Naive thymus-derived CD4-positive, alpha-beta T cell (primary cell): ENCODE results near the gene PRSS33. TPM values are rescaled to one million over a fixed set of nuclear protein-coding genes. Genes with fewer than 3 reads are reported as not detected.

Experiments
- ATAC-seq: fragments of 150-1000 bp; cut with Tn5 transposase; 2 replicates; pipeline ENCODE4 v1.10.0; 2021; ENCODE audit warnings: mild to moderate bottlenecking, moderate library complexity
- CTCF ChIA-PET: fragments of 350-600 bp; sonication (Branson Sonifier 250); formaldehyde crosslinking; loops from one replicate; lab custom pipeline; 2021; ENCODE audit warnings: antibody characterized with exemption; lab: Charles Lee
- POLR2A ChIA-PET: fragments of 350-600 bp; sonication (Branson Sonifier 250); formaldehyde crosslinking; loops from one replicate; lab custom pipeline; 2021; ENCODE audit warnings: antibody characterized with exemption, inconsistent platforms; lab: Charles Lee
- DNase-seq, 9 donors: peaks; one replicate each; pipeline versions ENCODE4 v3.0.0 to v3.0.0-alpha.2; 2020 to 2022; ENCODE audit warnings: mixed read lengths in 1 of 9
- H3K27ac ChIP-seq: one replicate; pipeline ENCODE4 v1.7.0; 2013; ENCODE audit warnings: mild to moderate bottlenecking, low read depth, low read length, moderate library complexity
- H3K27me3 ChIP-seq, 2 donors: one replicate each; pipeline ENCODE4 v1.7.0; 2013; ENCODE audit warnings: low read length in 2 of 2, mild to moderate bottlenecking in 2 of 2, moderate library complexity in 2 of 2; ENCODE audit not compliant: control insufficient read depth in 2 of 2, insufficient read depth in 2 of 2
- H3K36me3 ChIP-seq, 3 experiments: 1 replicate in 2 of 3; 2 replicates in 1 of 3; pipeline ENCODE4 v1.7.0; 2013; ENCODE audit warnings: low read length in 3 of 3, mild to moderate bottlenecking in 3 of 3, moderate library complexity in 1 of 3; ENCODE audit not compliant: insufficient read depth in 3 of 3, control insufficient read depth in 2 of 3
- H3K4me1 ChIP-seq, 2 donors: one replicate each; pipeline ENCODE4 v1.7.0; 2013; ENCODE audit warnings: low read length in 2 of 2, mild to moderate bottlenecking in 2 of 2, moderate library complexity in 1 of 2; ENCODE audit not compliant: control insufficient read depth in 2 of 2, insufficient read depth in 2 of 2
- H3K4me3 ChIP-seq: 2 replicates; pipeline ENCODE4 v1.7.0; 2013; ENCODE audit warnings: mild to moderate bottlenecking, low read length
- H3K9me3 ChIP-seq, 3 experiments: 1 replicate in 2 of 3; 2 replicates in 1 of 3; pipeline ENCODE4 v1.7.0; 2013; ENCODE audit warnings: low read length in 3 of 3; ENCODE audit not compliant: control insufficient read depth in 2 of 3
- H3K27ac Mint-ChIP-seq, 9 donors: one replicate each; pipeline ENCODE4 v1.8.0; 2020 to 2022; ENCODE audit warnings: mixed read lengths in 9 of 9, mild to moderate bottlenecking in 8 of 9, moderate library complexity in 5 of 9, inconsistent platforms in 2 of 9
- H3K27me3 Mint-ChIP-seq, 5 donors: one replicate each; pipeline ENCODE4 v1.8.0; 2021 to 2022; ENCODE audit warnings: mixed read lengths in 5 of 5, mild to moderate bottlenecking in 1 of 5
- H3K36me3 Mint-ChIP-seq, 5 donors: one replicate each; pipeline ENCODE4 v1.8.0; 2020 to 2022; ENCODE audit warnings: mixed read lengths in 5 of 5, mild to moderate bottlenecking in 3 of 5, inconsistent platforms in 1 of 5
- H3K4me1 Mint-ChIP-seq, 7 donors: one replicate each; pipeline ENCODE4 v1.8.0; 2020 to 2022; ENCODE audit warnings: mixed read lengths in 7 of 7, mild to moderate bottlenecking in 3 of 7, inconsistent platforms in 1 of 7
- H3K4me3 Mint-ChIP-seq, 10 donors: one replicate each; pipeline ENCODE4 v1.8.0; 2020 to 2022; ENCODE audit warnings: mild to moderate bottlenecking in 10 of 10, mixed read lengths in 10 of 10, moderate library complexity in 6 of 10, inconsistent platforms in 2 of 10
- H3K9me3 Mint-ChIP-seq, 11 donors: one replicate each; pipeline ENCODE4 v1.8.0; 2020 to 2022; ENCODE audit warnings: mixed read lengths in 11 of 11, mild to moderate bottlenecking in 4 of 11, inconsistent platforms in 1 of 11, moderate library complexity in 1 of 11
- intact Hi-C, 2 donors: fragments of 100-400 bp; cut with micrococcal nuclease; formaldehyde crosslinking; loops; one replicate each; pipeline ENCODE4 v1.15.1; 2023
- polyA plus RNA-seq, 2 donors: library from polyadenylated mRNA; unstranded; fragments of 300-500 nt; fragmentation: Illumina TruSeq; gene quantifications; one replicate each; pipeline ENCODE4 v1.2.3, GENCODE V29; 2021
- total RNA-seq, 6 experiments: library from RNA in 5 of 6; stranded (reverse) in 5 of 6; gene quantifications; 1 replicate in 5 of 6; 2 replicates in 1 of 6; pipeline ENCODE4 v1.2.3 and lab custom pipeline; 2021 to 2026

PRSS33 gene
- total and polyA plus RNA-seq, 7 experiments from 2014 or later: 0.19 TPM; not detected in 6

- peaks cover 0 to 20% (median 0%) of the 10 kb centered on the region in 11 donors for H3K9me3 Mint-ChIP-seq
- ATAC-seq (no peak), DNase-seq (no peak)
- Histone ChIP-seq H3K4me3 (no peak overlapping the region), H3K27me3 (no peaks in the 10 kb centered on the region), H3K36me3 (peaks cover 61 to 100% (median 73%) of the 10 kb centered on the region in 3 experiments), H3K9me3 (no peaks in the 10 kb centered on the region), H3K4me1 (no peaks in the 10 kb centered on the region), H3K27ac (no peak overlapping the region)
- ChIA-PET CTCF (no interaction called here), POLR2A (interaction anchor here (0.6 to 3.2 kb wide), 5 partner anchors 8 to 366 kb away, joined by 4 to 20 read pairs (median 5); partner anchors contain the start of genes ELOB and SRRM2)
- peaks cover 13 to 76% (median 57%) of the 10 kb centered on the region in 5 donors for H3K36me3 Mint-ChIP-seq
- peak overlapping the region in 3 of 9 donors; percentile 24 to 84 (median 71) for H3K27ac Mint-ChIP-seq
- H3K4me1 Mint-ChIP-seq: peaks cover 2 to 23% (median 14%) of the 10 kb centered on the region in 7 donors
- intact Hi-C loops: no loop called here
- H3K4me3 Mint-ChIP-seq: no peak overlapping the region
- H3K27me3 Mint-ChIP-seq: no peaks in the 10 kb centered on the region
These were observed 20.1 kb downstream of the PRSS33 start for GRCh38 chr16:2767140-2767731.

GRCh38 chr16:2766430-2767139, 20.8 kb downstream of the PRSS33 start:
- H3K4me3 Mint-ChIP-seq: peak overlapping the region in 1 of 10 donors; percentile 21
- peaks cover 2 to 23% (median 15%) of the 10 kb centered on the region in 7 donors for H3K4me1 Mint-ChIP-seq
- no peak for DNase-seq
- H3K9me3 Mint-ChIP-seq: peaks cover 0 to 20% (median 0%) of the 10 kb centered on the region in 11 donors
- H3K27ac Mint-ChIP-seq: peak overlapping the region in 6 of 9 donors; percentile 20 to 71 (median 54)
- no peaks in the 10 kb centered on the region for H3K27me3 Mint-ChIP-seq
- Histone ChIP-seq H3K9me3 (no peaks in the 10 kb centered on the region), H3K4me1 (no peaks in the 10 kb centered on the region), H3K36me3 (peaks cover 64 to 100% (median 72%) of the 10 kb centered on the region in 3 experiments), H3K27ac (no peak overlapping the region), H3K4me3 (no peak overlapping the region), H3K27me3 (no peaks in the 10 kb centered on the region)
- ATAC-seq: no peak
- H3K36me3 Mint-ChIP-seq: peaks cover 13 to 78% (median 59%) of the 10 kb centered on the region in 5 donors
- CTCF ChIA-PET: no interaction called here
- intact Hi-C loops: loop anchor here in 1 of 2 donors (1.0 kb wide), 1 partner anchor 11 kb away; no protein-coding TSS in a partner anchor
- POLR2A ChIA-PET: interaction anchor here (0.6 to 3.2 kb wide), 5 partner anchors 9 to 367 kb away, joined by 4 to 20 read pairs (median 5); partner anchors contain the start of genes ELOB and SRRM2

GRCh38 chr16:2765462-2766404, 21.6 kb downstream of the PRSS33 start:
- Histone ChIP-seq H3K27ac (no peak overlapping the region), H3K36me3 (peaks cover 66 to 100% (median 66%) of the 10 kb centered on the region in 3 experiments), H3K4me3 (no peak overlapping the region), H3K27me3 (no peaks in the 10 kb centered on the region), H3K9me3 (no peaks in the 10 kb centered on the region), H3K4me1 (no peaks in the 10 kb centered on the region)
- intact Hi-C loops: loop anchor here in 1 of 2 donors (1.0 kb wide), 1 partner anchor 10 kb away; no protein-coding TSS in a partner anchor
- CTCF ChIA-PET: interaction anchor here (0.6 kb wide), 1 partner anchor 1204 kb away, joined by 3 read pairs; no protein-coding TSS in a partner anchor
- Mint-ChIP-seq H3K27me3 (no peaks in the 10 kb centered on the region), H3K36me3 (peaks cover 18 to 79% (median 68%) of the 10 kb centered on the region in 5 donors), H3K9me3 (peaks cover 0 to 23% (median 0%) of the 10 kb centered on the region in 11 donors), H3K4me1 (peaks cover 2 to 28% (median 19%) of the 10 kb centered on the region in 7 donors), H3K27ac (peak overlapping the region in 5 of 9 donors; percentile 20 to 78 (median 71)), H3K4me3 (peak overlapping the region in 4 of 10 donors; percentile 9 to 39 (median 18))
- no peak for ATAC-seq
- POLR2A ChIA-PET: interaction anchor here (1.5 to 3.2 kb wide), 2 partner anchors 12 to 13 kb away, joined by 3 to 10 read pairs; partner anchors contain the start of gene ELOB
- DNase-seq: no peak

- Histone ChIP-seq H3K27ac (no peak overlapping the region), H3K36me3 (peaks cover 64 to 100% (median 67%) of the 10 kb centered on the region in 3 experiments), H3K4me3 (no peak overlapping the region), H3K9me3 (no peaks in the 10 kb centered on the region), H3K27me3 (no peaks in the 10 kb centered on the region), H3K4me1 (no peaks in the 10 kb centered on the region)
- ATAC-seq (peak; percentile 21), DNase-seq (no peak)
- POLR2A ChIA-PET: interaction anchor here (1.5 kb wide), 1 partner anchor 14 kb away, joined by 3 read pairs; no protein-coding TSS in a partner anchor
- peaks cover 7 to 33% (median 26%) of the 10 kb centered on the region in 7 donors for H3K4me1 Mint-ChIP-seq
- peak overlapping the region in 1 of 10 donors; percentile 13 for H3K4me3 Mint-ChIP-seq
- H3K36me3 Mint-ChIP-seq: peaks cover 24 to 86% (median 78%) of the 10 kb centered on the region in 5 donors
- intact Hi-C loops: no loop called here
- peak overlapping the region in 3 of 9 donors; percentile 51 to 78 (median 59) for H3K27ac Mint-ChIP-seq
- CTCF ChIA-PET: interaction anchor here (0.6 kb wide), 1 partner anchor 1203 kb away, joined by 3 read pairs; no protein-coding TSS in a partner anchor
- H3K27me3 Mint-ChIP-seq: no peaks in the 10 kb centered on the region
- H3K9me3 Mint-ChIP-seq: peaks cover 0 to 21% (median 0%) of the 10 kb centered on the region in 11 donors
These were observed 22.6 kb downstream of the PRSS33 start for GRCh38 chr16:2764718-2765117.

GRCh38 chr16:2763173-2763572, 24.2 kb downstream of the PRSS33 start:
- intact Hi-C loops: no loop called here
- H3K4me1 Mint-ChIP-seq: peaks cover 11 to 43% (median 24%) of the 10 kb centered on the region in 7 donors
- Histone ChIP-seq H3K9me3 (no peaks in the 10 kb centered on the region), H3K27ac (no peak overlapping the region), H3K4me3 (no peak overlapping the region), H3K27me3 (no peaks in the 10 kb centered on the region), H3K36me3 (peaks cover 64 to 100% (median 73%) of the 10 kb centered on the region in 3 experiments), H3K4me1 (no peaks in the 10 kb centered on the region)
- H3K4me3 Mint-ChIP-seq: no peak overlapping the region
- CTCF ChIA-PET: interaction anchor here (0.6 kb wide), 1 partner anchor 218 kb away, joined by 3 read pairs; no protein-coding TSS in a partner anchor
- no peaks in the 10 kb centered on the region for H3K27me3 Mint-ChIP-seq
- H3K27ac Mint-ChIP-seq: peak overlapping the region in 7 of 9 donors; percentile 12 to 66 (median 22)
- ATAC-seq: no peak
- POLR2A ChIA-PET: interaction anchor here (0.9 kb wide), 1 partner anchor 11 kb away, joined by 3 read pairs; no protein-coding TSS in a partner anchor
- H3K9me3 Mint-ChIP-seq: peaks cover 0 to 26% (median 0%) of the 10 kb centered on the region in 11 donors
- H3K36me3 Mint-ChIP-seq: peaks cover 35 to 90% (median 87%) of the 10 kb centered on the region in 5 donors
- DNase-seq: no peak
